ENCODE data around the gene ZNF730. TPM values are rescaled to one million over a fixed set of nuclear protein-coding genes. Genes with fewer than 3 reads are reported as not detected.
"Not testable (repeated sequence)": the region's sequence is repeated elsewhere in the genome, so short reads cannot be mapped to it uniquely, and the experiment has no call there.

The ZNF730 gene
- not detected for total RNA-seq

DNA sequence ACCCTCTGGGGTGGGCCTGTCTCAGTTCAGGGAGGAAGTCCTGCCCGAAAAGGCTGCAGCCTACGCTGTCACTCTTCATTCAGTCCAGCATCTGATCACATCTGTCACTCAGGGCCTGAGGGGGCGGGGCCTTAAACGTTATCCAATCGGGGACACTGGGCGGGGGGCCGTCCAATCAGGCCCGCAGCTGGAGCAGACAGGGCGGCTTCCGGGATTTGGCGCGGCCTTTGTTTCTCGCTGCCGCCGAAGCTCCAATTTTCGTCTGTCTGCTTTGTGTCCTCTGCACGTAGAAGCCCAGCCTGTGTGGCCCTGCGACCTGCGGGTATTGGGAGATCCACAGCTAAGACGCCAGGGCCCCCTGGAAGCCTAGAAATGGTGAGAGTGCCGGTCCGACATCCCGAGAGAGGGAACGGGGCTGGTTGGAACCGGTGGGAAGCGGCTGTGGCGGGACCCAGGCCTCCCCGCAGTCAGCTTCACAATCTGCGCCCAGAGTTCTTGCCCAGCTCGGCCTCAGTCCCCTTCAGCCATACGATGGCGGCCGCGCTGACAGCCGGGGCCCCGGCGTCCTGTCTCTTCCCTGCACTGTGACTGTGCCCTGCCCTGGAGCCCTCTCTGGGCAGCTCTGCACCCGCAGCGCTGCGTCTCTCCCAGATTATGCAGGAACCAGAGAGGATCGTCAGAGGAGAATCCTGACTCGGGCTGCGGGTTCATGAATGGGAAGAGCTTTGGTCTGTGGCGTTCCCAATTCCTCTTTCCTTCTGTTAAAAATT, at the start of gene ZNF730:
ZNF730 (plus strand) TSS at position 224 of the 770 bp plus-strand sequence; CDS start at position 373, 149 bp downstream.
- TF ChIP-seq, protein P1, sequence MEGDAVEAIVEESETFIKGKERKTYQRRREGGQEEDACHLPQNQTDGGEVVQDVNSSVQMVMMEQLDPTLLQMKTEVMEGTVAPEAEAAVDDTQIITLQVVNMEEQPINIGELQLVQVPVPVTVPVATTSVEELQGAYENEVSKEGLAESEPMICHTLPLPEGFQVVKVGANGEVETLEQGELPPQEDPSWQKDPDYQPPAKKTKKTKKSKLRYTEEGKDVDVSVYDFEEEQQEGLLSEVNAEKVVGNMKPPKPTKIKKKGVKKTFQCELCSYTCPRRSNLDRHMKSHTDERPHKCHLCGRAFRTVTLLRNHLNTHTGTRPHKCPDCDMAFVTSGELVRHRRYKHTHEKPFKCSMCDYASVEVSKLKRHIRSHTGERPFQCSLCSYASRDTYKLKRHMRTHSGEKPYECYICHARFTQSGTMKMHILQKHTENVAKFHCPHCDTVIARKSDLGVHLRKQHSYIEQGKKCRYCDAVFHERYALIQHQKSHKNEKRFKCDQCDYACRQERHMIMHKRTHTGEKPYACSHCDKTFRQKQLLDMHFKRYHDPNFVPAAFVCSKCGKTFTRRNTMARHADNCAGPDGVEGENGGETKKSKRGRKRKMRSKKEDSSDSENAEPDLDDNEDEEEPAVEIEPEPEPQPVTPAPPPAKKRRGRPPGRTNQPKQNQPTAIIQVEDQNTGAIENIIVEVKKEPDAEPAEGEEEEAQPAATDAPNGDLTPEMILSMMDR (IDR thresholded peaks at IDR 0.05): no peak

DNA sequence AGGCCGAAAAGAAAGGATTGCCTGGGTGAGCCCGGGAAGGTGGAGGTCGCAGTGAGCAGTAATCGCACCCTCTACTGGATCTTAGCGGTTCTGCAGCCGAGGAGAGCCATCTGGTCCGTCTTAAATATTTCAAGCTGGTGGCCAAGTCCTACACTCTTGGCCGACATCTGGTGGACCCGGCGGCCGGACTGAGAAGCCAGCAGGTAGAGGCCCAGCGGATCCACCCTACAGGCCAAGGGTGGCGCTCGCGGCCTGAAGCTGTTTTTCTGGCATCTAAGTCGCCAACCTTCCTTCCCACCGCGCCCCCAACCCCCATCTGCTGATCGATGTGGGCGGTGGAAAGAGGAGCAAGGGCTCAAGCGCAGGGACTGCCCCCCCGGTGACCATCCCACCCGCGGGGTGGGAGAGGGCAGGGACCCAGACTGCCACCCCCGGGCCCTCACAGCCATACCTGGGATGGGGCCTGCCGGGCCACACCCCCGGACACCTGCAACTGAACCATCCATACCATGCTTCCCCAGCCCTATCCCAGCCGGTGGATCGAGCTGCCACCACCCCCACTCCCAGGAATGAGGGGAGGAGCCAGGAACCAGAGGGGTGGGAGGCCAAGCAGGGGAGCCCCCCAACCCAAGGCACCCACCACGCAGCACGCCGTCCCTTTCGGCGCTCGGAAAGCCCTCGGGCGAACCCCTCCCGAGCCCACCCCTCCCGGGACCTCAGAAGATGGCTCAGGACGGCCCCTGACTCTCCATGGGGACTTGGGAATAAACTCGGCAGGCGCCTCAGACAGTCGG, 46.3 kb upstream of the ZNF730 start:
- H3K36me3 ChIP-seq: no peaks in the 10 kb centered on the region
- TF ChIP-seq, protein P1 (IDR thresholded peaks at IDR 0.05): peak in 2 of 3 experiments; percentile 51 to 74
- H3K4me1 ChIP-seq: peaks cover 0 to 7% of the 10 kb centered on the region in 2 donors
- DNase-seq (ENCODE audit: low spot score in 2 of 2): peak in 1 of 2 donors; percentile 65
- H3K27ac ChIP-seq: no peak overlapping the region
- H3K4me3 ChIP-seq: peak overlapping the region; percentile 15 to 68
- intact Hi-C loops (cut with DNase I): no loop called here
- no peaks in the 10 kb centered on the region for H3K27me3 ChIP-seq
- no peaks in the 10 kb centered on the region for H3K9me3 ChIP-seq

More for the DNA sequence above, at the start of gene ZNF730:
- DNase-seq (ENCODE audit: low spot score in 2 of 2): no peak
- no peaks in the 10 kb centered on the region for H3K9me3 ChIP-seq
- no peaks in the 10 kb centered on the region for H3K27me3 ChIP-seq
- no peaks in the 10 kb centered on the region for H3K36me3 ChIP-seq
- H3K27ac ChIP-seq: no peak within 1 kb of the TSS
- H3K4me3 ChIP-seq: peak within 1 kb of the TSS; percentile 47 to 65
- intact Hi-C loops (cut with DNase I): no loop called here
- no peaks in the 10 kb centered on the region for H3K4me1 ChIP-seq

DNA sequence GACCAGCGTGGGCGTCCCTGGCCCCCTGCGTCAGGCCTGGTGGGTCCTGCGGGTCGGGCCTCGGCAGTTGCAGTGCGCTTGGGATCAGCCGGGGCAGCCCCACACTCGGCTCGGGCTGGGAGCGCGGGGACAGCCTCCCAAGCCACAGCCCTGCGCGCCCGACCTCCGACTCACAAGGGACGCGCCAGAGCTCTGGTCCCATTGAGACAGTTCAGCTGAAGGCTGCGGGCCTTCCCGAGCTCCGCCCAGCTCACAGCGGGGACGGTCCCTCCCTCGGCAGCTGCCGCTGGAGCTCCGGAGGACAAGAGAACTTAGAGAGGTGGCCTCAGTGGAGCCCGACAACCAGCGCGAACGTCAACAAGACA, 45.7 kb upstream of the ZNF730 start:
- H3K9me3 ChIP-seq: no peaks in the 10 kb centered on the region
- TF ChIP-seq, protein P1 (IDR thresholded peaks at IDR 0.05): no peak
- DNase-seq (ENCODE audit: low spot score in 2 of 2): peak in 1 of 2 donors; percentile 65
- no peaks in the 10 kb centered on the region for H3K36me3 ChIP-seq
- intact Hi-C loops (cut with DNase I): no loop called here
- H3K27me3 ChIP-seq: no peaks in the 10 kb centered on the region
- peak overlapping the region; percentile 15 to 68 for H3K4me3 ChIP-seq
- H3K27ac ChIP-seq: no peak overlapping the region
- peaks cover 0 to 9% of the 10 kb centered on the region in 2 donors for H3K4me1 ChIP-seq

DNA sequence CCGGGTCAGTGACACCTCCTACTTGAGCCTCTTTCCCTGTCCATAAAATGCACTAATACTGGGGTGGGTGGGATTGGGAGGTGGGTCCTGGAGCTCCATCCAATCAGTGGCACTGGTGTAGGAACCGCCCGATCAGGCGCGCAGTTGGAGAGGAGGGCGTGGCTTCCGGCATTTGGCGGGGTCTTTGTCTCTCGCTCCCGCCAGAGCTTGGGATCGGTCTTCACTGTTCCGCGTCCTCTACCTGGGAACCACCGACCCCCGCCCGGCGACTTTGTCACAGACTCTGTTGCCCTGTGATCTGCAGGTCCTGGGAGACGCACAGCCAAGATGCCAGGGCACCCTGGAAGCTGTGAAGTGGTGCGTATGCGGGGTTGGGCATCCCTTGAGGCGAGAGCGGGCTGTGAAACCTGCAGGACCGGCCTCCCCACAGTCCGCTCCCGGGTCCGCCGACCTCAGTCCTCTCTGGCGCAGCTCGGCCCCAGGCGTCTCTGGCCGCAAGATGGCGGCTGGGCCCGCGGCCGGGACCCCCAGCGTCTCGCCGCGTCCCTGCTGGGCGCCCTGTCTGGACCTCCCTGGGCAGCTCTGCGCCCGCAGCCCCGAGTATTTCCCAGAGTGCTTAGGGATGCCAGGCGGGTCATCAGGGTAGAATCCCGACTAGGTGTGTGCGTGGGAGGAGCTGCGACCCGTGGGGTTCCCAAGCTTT, 41.6 kb upstream of the ZNF730 start:
- peak in 1 of 2 donors; percentile 70 for DNase-seq (ENCODE audit: low spot score in 2 of 2)
- no peaks in the 10 kb centered on the region for H3K36me3 ChIP-seq
- no peaks in the 10 kb centered on the region for H3K9me3 ChIP-seq
- H3K4me3 ChIP-seq: peak overlapping the region; percentile 59 to 74
- H3K4me1 ChIP-seq: peaks cover 0 to 9% of the 10 kb centered on the region in 2 donors
- H3K27ac ChIP-seq: peak overlapping the region; percentile 27 to 31
- no peaks in the 10 kb centered on the region for H3K27me3 ChIP-seq
- TF ChIP-seq, protein P1 (IDR thresholded peaks at IDR 0.05): no peak
- intact Hi-C loops (cut with DNase I): no loop called here

DNA sequence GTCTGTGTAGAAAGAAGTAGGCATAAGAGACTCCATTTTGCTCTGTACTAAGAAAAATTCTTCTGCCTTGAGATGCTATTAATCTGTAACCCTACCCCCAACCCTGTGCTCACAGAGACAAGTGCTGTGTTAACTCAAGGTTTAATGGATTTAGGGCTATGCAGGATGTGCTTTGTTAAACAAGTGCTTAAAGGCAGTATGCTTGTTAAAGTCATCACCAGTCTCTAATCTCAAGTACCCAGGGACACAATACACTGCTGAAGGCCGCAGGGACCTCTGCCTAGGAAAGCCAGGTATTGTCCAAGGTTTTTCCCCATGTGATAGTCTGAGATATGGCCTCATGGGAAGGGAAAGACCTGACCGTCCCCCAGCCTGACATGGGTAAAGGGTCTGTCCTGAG, 39.0 kb upstream of the ZNF730 start:
- H3K27me3 ChIP-seq; intact Hi-C loops (cut with DNase I); DNase-seq (ENCODE audit: low spot score in 2 of 2); H3K27ac ChIP-seq; H3K4me3 ChIP-seq; H3K9me3 ChIP-seq; H3K36me3 ChIP-seq; H3K4me1 ChIP-seq: not testable (repeated sequence)
